ENCODE results near the gene OR3A1.
"Not testable (repeated sequence)": the region's sequence is repeated elsewhere in the genome, so short reads cannot be mapped to it uniquely, and the experiment has no call there.

Gene OR3A1

GRCh38 chr17:3298260-3298659 lies at the start of gene OR3A1:
Gene OR3A1, minus strand, starts transcription at chr17:3298360. Its CDS starts 5,778 bp downstream, at chr17:3292582.
- DNase-seq = no peak

- not testable (repeated sequence) for DNase-seq
Observed at GRCh38 chr17:3342782-3343181, 44.6 kb upstream of the OR3A1 start.

- no peak for DNase-seq
Observed at GRCh38 chr17:3335876-3336275, 37.7 kb upstream of the OR3A1 start.

GRCh38 chr17:3318336-3318735 lies 20.2 kb upstream of the OR3A1 start:
- no peak for DNase-seq

- DNase-seq = no peak
Observed at GRCh38 chr17:3316836-3317235, 18.7 kb upstream of the OR3A1 start.

GRCh38 chr17:3308603-3309002 lies 10.4 kb upstream of the OR3A1 start:
- DNase-seq = no peak

- DNase-seq = no peak
Observed at GRCh38 chr17:3295632-3296031, 2.5 kb downstream of the OR3A1 start.

- not testable (repeated sequence) for DNase-seq
Observed at GRCh38 chr17:3293548-3293947, 4.6 kb downstream of the OR3A1 start.

GRCh38 chr17:3282901-3283300 lies 15.3 kb downstream of the OR3A1 start:
- no peak for DNase-seq

- no peak for DNase-seq
Observed at GRCh38 chr17:3276126-3276525, 22.0 kb downstream of the OR3A1 start.

- no peak for DNase-seq
Observed at GRCh38 chr17:3271072-3271848, 26.9 kb downstream of the OR3A1 start.

GRCh38 chr17:3260600-3260999 lies 37.6 kb downstream of the OR3A1 start:
- DNase-seq = no peak

- DNase-seq = no peak
Observed at GRCh38 chr17:3260163-3260562, 38.0 kb downstream of the OR3A1 start.

GRCh38 chr17:3256575-3256974 lies 41.6 kb downstream of the OR3A1 start:
- no peak for DNase-seq

- not testable (repeated sequence) for DNase-seq
Observed at GRCh38 chr17:3249013-3249412, 49.1 kb downstream of the OR3A1 start.

GRCh38 chr17:3244841-3245240 lies 53.3 kb downstream of the OR3A1 start:
- DNase-seq = not testable (repeated sequence)

- DNase-seq = not testable (repeated sequence)
Observed at GRCh38 chr17:3241044-3241443, 57.1 kb downstream of the OR3A1 start.
